H1 (cell line): ENCODE results near the gene PSMC1.

ENCODE experiments used
- CREB1 ChIP-seq: IDR thresholded peaks from 2 replicates; pipeline ENCODE4 v1.6.1; 2012; ENCODE audit warnings: inconsistent platforms
- CTCF ChIP-seq, 3 experiments: IDR thresholded peaks; 1 replicate in 2 of 3; 2 replicates in 1 of 3; pipeline versions ENCODE4 v1.5.1 to v1.6.1; 2011; ENCODE audit warnings: low read length in 3 of 3, mild to moderate bottlenecking in 3 of 3, inconsistent platforms in 2 of 3, low read depth in 1 of 3, moderate library complexity in 1 of 3; ENCODE audit not compliant: insufficient read depth in 1 of 3; ENCODE audit errors: control extremely low read depth in 1 of 3
- EZH2 ChIP-seq: fragments of 200-600 bp; sonication (generic); IDR thresholded peaks from 2 replicates; pipeline ENCODE4 v1.7.1; 2012; ENCODE audit warnings: low read depth, mild to moderate bottlenecking, moderate library complexity, low read length, inconsistent platforms; ENCODE audit not compliant: severe bottlenecking
- JUND ChIP-seq: IDR thresholded peaks from 2 replicates; pipeline ENCODE4 v1.6.1; 2011; ENCODE audit warnings: mild to moderate bottlenecking, improper control_type of control experiment, low read length
- MAX ChIP-seq: IDR thresholded peaks from 2 replicates; pipeline ENCODE4 v1.6.1; 2012; ENCODE audit warnings: inconsistent platforms
- POLR2A ChIP-seq, 2 experiments: IDR thresholded peaks; 1 replicate in 1 of 2; 2 replicates in 1 of 2; pipeline ENCODE4 v1.6.1; 2011; ENCODE audit warnings: low read depth in 2 of 2, low read length in 2 of 2, mild to moderate bottlenecking in 2 of 2; ENCODE audit errors: control extremely low read depth in 1 of 2
- POLR2AphosphoS5 ChIP-seq: IDR thresholded peaks from 2 replicates; pipeline ENCODE4 v1.6.1; 2011; ENCODE audit warnings: low read depth, low read length
- TAF1 ChIP-seq: IDR thresholded peaks from 2 replicates; pipeline ENCODE4 v1.6.1; 2011; ENCODE audit warnings: mild to moderate bottlenecking, low read depth, low read length
- TBP ChIP-seq: IDR thresholded peaks from 2 replicates; pipeline ENCODE4 v1.6.1; 2011; ENCODE audit warnings: low read depth, low read length, improper control_type of control experiment

GRCh38 chr14:90291699-90292098, 35.3 kb downstream of the PSMC1 start:
- no peak for TF ChIP-seq MAX
- no peak for TF ChIP-seq TAF1
- TF ChIP-seq POLR2AphosphoS5: no peak
- no peak for TF ChIP-seq TBP
- TF ChIP-seq CTCF (IDR thresholded peaks at IDR 0.05; ENCODE audit: control extremely low read depth in 1 of 3, insufficient read depth in 1 of 3, low read depth in 1 of 3, low read length in 3 of 3): no peak
- no peak for TF ChIP-seq EZH2
- TF ChIP-seq POLR2A (IDR thresholded peaks at IDR 0.05; ENCODE audit: control extremely low read depth in 1 of 2, low read depth in 2 of 2, low read length in 2 of 2): no peak
- no peak for TF ChIP-seq JUND
- TF ChIP-seq CREB1: no peak
